GM12878 (cell line): ENCODE data around the gene LTA. TPM values are rescaled to one million over a fixed set of nuclear protein-coding genes. Genes with fewer than 3 reads are reported as not detected.

Experiments
- ATAC-seq: fragments of 200-7000 bp; cut with Tn5 transposase; 3 replicates; pipeline ENCODE4 v1.9.1; 2020; ENCODE audit warnings: mild to moderate bottlenecking, moderate library complexity
- BruUV-seq: library from RNA; stranded (reverse); fragments of 400-500 nt; replicated peaks from 2 replicates; lab custom pipeline; 2021; lab: Mats Ljungman, UMichigan
- CTCF ChIA-PET: fragments of 300-600 bp; sonication (Branson Sonifier 250); formaldehyde crosslinking; extraction: SDS; loops from one replicate; lab custom pipeline; 2021; ENCODE audit warnings: inconsistent platforms; lab: Yijun Ruan, JAX
- POLR2A ChIA-PET: fragments of 350-600 bp; formaldehyde crosslinking; extraction: SDS; loops from one replicate; lab custom pipeline; 2021; ENCODE audit warnings: inconsistent platforms; lab: Charles Lee
- RAD21 ChIA-PET: fragments of 300-600 bp; sonication (Branson Sonifier 250); formaldehyde crosslinking; loops from one replicate; lab custom pipeline; 2023; ENCODE audit warnings: antibody characterized with exemption; ENCODE audit not compliant: unreplicated experiment; lab: Charles Lee
- SMC1A ChIA-PET: fragments of 300-600 bp; sonication (Branson Sonifier 250); formaldehyde crosslinking; loops from one replicate; lab custom pipeline; 2023; ENCODE audit not compliant: unreplicated experiment, uncharacterized antibody; lab: Charles Lee
- DNase-seq: peaks from one replicate; pipeline ENCODE4 v3.0.0-alpha.2; 2011; ENCODE audit warnings: low read depth, low spot score
- FAIRE-seq: peaks from 3 replicates; lab custom pipeline; 2011; peaks lifted over from hg19 to GRCh38; lab: Jason Lieb, UNC
- H2AFZ ChIP-seq: 2 replicates; pipeline ENCODE4 v1.6.0; 2011; ENCODE audit warnings: low read depth, low read length, control low read depth; ENCODE audit not compliant: control insufficient read depth
- H3K27ac ChIP-seq: 2 replicates; pipeline ENCODE4 v1.5.1; 2011; ENCODE audit warnings: control low read depth; ENCODE audit not compliant: control insufficient read depth, insufficient read depth
- H3K27me3 ChIP-seq, 2 experiments: replicated peaks in 1 of 2; 2 replicates each; pipeline versions ENCODE4 v1.6.0 to v1.6.1; 2011; ENCODE audit warnings: low read length in 1 of 2; ENCODE audit not compliant: control insufficient read depth in 2 of 2, insufficient read depth in 2 of 2
- H3K36me3 ChIP-seq, 2 experiments: 2 replicates each; pipeline ENCODE4 v1.5.1; 2011; ENCODE audit warnings: low read length in 1 of 2; ENCODE audit not compliant: control insufficient read depth in 2 of 2, insufficient read depth in 2 of 2
- H3K4me1 ChIP-seq: 2 replicates; pipeline ENCODE4 v1.6.1; 2011; ENCODE audit warnings: mild to moderate bottlenecking, low read length, moderate library complexity, mixed read lengths; ENCODE audit not compliant: control insufficient read depth, insufficient read depth
- H3K4me2 ChIP-seq: 2 replicates; pipeline ENCODE4 v1.6.0; 2011; ENCODE audit warnings: control low read depth; ENCODE audit not compliant: control insufficient read depth, insufficient read depth
- H3K4me3 ChIP-seq: fragments of 200-600 bp; sonication (generic); 2 replicates; pipeline ENCODE4 v1.5.1; 2016
- H3K79me2 ChIP-seq: 2 replicates; pipeline ENCODE4 v1.6.0; 2011; ENCODE audit warnings: low read length; ENCODE audit not compliant: control insufficient read depth, insufficient read depth
- H3K9ac ChIP-seq: 2 replicates; pipeline ENCODE4 v1.8.0; 2011; ENCODE audit warnings: low read length, control low read depth, mixed read lengths; ENCODE audit not compliant: control insufficient read depth, insufficient read depth
- H3K9me3 ChIP-seq: replicated peaks from 3 replicates; pipeline ENCODE4 v1.5.1; 2011; ENCODE audit warnings: mild to moderate bottlenecking, low read length; ENCODE audit not compliant: control insufficient read depth, insufficient read depth
- H4K20me1 ChIP-seq: 2 replicates; pipeline ENCODE4 v1.6.0; 2011; ENCODE audit not compliant: control insufficient read depth, insufficient read depth
- CBX3 ChIP-seq: fragments of 200-600 bp; sonication (generic); IDR thresholded peaks from 2 replicates; pipeline ENCODE4 v1.6.1; 2016; ENCODE audit warnings: low read depth, borderline replicate concordance
- POLR2A ChIP-seq: IDR thresholded peaks from 2 replicates; pipeline ENCODE4 v1.6.1; 2011; ENCODE audit warnings: low read depth, mild to moderate bottlenecking, low read length
- RB1 ChIP-seq: fragments of 450-650 bp; formaldehyde crosslinking; IDR thresholded peaks from 2 replicates; pipeline ENCODE4 v1.6.1; 2017; ENCODE audit warnings: mild to moderate bottlenecking, borderline replicate concordance
- WGBS: methylation state at CpG from one replicate; pipeline ENCODE4 v1.1.6; 2016; ENCODE audit warnings: low lambda C conversion rate; ENCODE audit not compliant: insufficient replicate concordance, insufficient coverage; ENCODE audit errors: missing lambda C conversion rate; 5-methylcytosine and 5-hydroxymethylcytosine counted together
- in situ Hi-C: fragments of 300-500 bp; cut with MboI; formaldehyde crosslinking; loops from 9 replicates; pipeline ENCODE4 v1.14.3; 2018; ENCODE audit warnings: mixed read lengths
- intact Hi-C: fragments of 100-400 bp; cut with micrococcal nuclease; formaldehyde crosslinking; loops from one replicate; pipeline ENCODE4 v1.14.2; 2022; ENCODE audit not compliant: unreplicated experiment
- polyA plus RNA-seq, 11 experiments: library from polyadenylated mRNA; depleted of rRNA in 4 of 11; unstranded in 6 of 11; stranded (reverse) in 5 of 11; fragments of >200 nt; fragmentation: Nextera tagmentation in 4 of 11; fragmentation: Illumina TruSeq in 1 of 11; extraction: Ambion mirVana in 4 of 11; extraction: Trizol in 1 of 11; gene quantifications; 1 replicate in 1 of 11; 2 replicates in 10 of 11; pipeline versions ENCODE4 v1.2.1 to v1.2.3, GENCODE V29; 2011 to 2016; ENCODE audit warnings: inconsistent platforms in 2 of 11, missing spikeins in 2 of 11, low read depth in 1 of 11
- total RNA-seq, 4 experiments: library from RNA; depleted of rRNA in 3 of 4; stranded (reverse); fragments of >200 nt in 3 of 4; fragmentation: Illumina TruSeq in 1 of 4; extraction: Trizol in 1 of 4; gene quantifications; 2 replicates each; pipeline versions ENCODE4 v1.2.1 to v1.2.3, GENCODE V29; 2013 to 2021

LTA gene
- total and polyA plus RNA-seq, 10 of the 15 experiments (the other 5 are each of a cell fraction or from before 2014, with no cell fraction given), result 27.5 to 100 (median 75.1) TPM

DNA sequence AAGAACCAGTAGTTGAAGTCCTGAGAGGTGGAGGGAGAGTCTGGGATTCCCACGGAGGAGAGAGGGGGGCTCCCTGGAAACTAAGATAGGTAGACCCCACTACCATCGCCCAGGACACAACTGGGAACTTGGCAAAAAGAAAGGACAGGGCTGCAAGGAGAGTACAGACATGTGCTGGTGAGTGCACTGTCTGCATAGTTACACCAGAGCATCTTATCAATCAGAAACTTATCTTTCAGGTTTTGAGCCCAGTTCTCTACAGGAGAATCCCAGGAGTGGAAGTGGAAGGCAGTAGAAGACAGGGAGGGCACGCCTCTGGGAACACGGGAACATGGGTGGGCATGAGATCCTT is 12.5 kb upstream of the LTA start:
- ATAC-seq, result peak; percentile 7
- H3K9ac ChIP-seq, result peak overlapping the region; percentile 84
- H3K27me3 ChIP-seq, result no peaks in the 10 kb centered on the region
- SMC1A ChIA-PET, result interaction anchor here (0.9 to 34.7 kb wide), 6 partner anchors 8 to 64 kb away, joined by 3 to 1989 read pairs (median 6); partner anchors contain the start of genes ATP6V1G2, LST1, LTA and LTB
- in situ Hi-C loops, result loop anchor here (25.0 kb wide), 2 partner anchors 1053 to 1403 kb away; partner anchors contain the start of genes BRD2 and HLA-DMA
- FAIRE-seq, result no peak
- peak overlapping the region; percentile 99 for H3K27ac ChIP-seq
- 0% methylated on average over 4 of the region's 4 CpGs for WGBS
- TF ChIP-seq POLR2A, result peak; percentile 33; the same call in 1 of the 2 replicates
- 0 out of 2 replicates have a peak, but pooled peaks have one; percentile 16 for TF ChIP-seq RB1
- no peak for TF ChIP-seq CBX3
- TF ChIP-seq, all 136 proteins: peak for 2
- Histone ChIP-seq H3K4me1 (peaks cover 74% of the 10 kb centered on the region), H4K20me1 (no peaks in the 10 kb centered on the region), H3K36me3 (peaks cover 0 to 8% of the 10 kb centered on the region in 2 experiments; a peak in 2 of 4 replicates), H3K4me3 (peak overlapping the region; percentile 55), H3K9me3 (no peaks in the 10 kb centered on the region), H2AFZ (no peak overlapping the region), H3K79me2 (peaks cover 16% of the 10 kb centered on the region), H3K4me2 (peak overlapping the region; percentile 94)
- BruUV-seq, result no TSS peak
- ChIA-PET RAD21 (interaction anchor here (0.6 to 15.9 kb wide), 5 partner anchors 10 to 36 kb away, joined by 4 to 620 read pairs (median 62); partner anchors contain the start of genes ATP6V1G2, DDX39B, LST1 and LTA), POLR2A (interaction anchor here (1.0 to 9.1 kb wide), 8 partner anchors 10 to 57 kb away, joined by 3 to 255 read pairs (median 8); partner anchors contain the start of genes DDX39B, LTB, NCR3 and NFKBIL1), CTCF (interaction anchor here (0.7 to 34.8 kb wide), 5 partner anchors 9 to 28 kb away, joined by 4 to 2098 read pairs (median 27); partner anchors contain the start of genes LST1, LTA, LTB and NCR3)
- intact Hi-C loops, result loop anchor here (2.0 kb wide), 1 partner anchor 21 kb away; no protein-coding TSS in a partner anchor
- DNase-seq, result no peak
